Iris pigment epithelial cell (primary cell): ENCODE data around the gene THRA.

ENCODE experiments used
- DNase-seq: peaks from one replicate; pipeline ENCODE4 v3.0.0-alpha.2; 2011; ENCODE audit warnings: low read depth

The THRA gene

GRCh38 chr17:40084477-40084876 lies 21.7 kb downstream of the THRA start:
- DNase-seq: no peak

GRCh38 chr17:40086150-40087044 lies 23.6 kb downstream of the THRA start:
- DNase-seq: no peak

GRCh38 chr17:40087049-40087794 lies 24.5 kb downstream of the THRA start:
- DNase-seq: no peak

GRCh38 chr17:40087903-40088718 lies 25.3 kb downstream of the THRA start:
- DNase-seq: no peak

GRCh38 chr17:40089077-40089895 lies 26.5 kb downstream of the THRA start:
- DNase-seq: no peak

- DNase-seq: no peak
Measured at GRCh38 chr17:40090237-40091119, 27.7 kb downstream of the THRA start.

GRCh38 chr17:40091691-40092397 lies 29.1 kb downstream of the THRA start:
- DNase-seq: no peak

- DNase-seq: no peak
Measured at GRCh38 chr17:40092581-40092980, 29.8 kb downstream of the THRA start.

GRCh38 chr17:40093005-40093579 lies 30.3 kb downstream of the THRA start:
- no peak for DNase-seq

- DNase-seq: no peak
Measured at GRCh38 chr17:40093580-40094201, 30.9 kb downstream of the THRA start.

- DNase-seq: no peak
Measured at GRCh38 chr17:40094874-40095273, 32.1 kb downstream of the THRA start.

GRCh38 chr17:40095351-40095943 lies 32.7 kb downstream of the THRA start:
- no peak for DNase-seq

GRCh38 chr17:40095944-40096791 lies 33.4 kb downstream of the THRA start:
- DNase-seq: no peak

GRCh38 chr17:40097087-40097486 lies 34.3 kb downstream of the THRA start:
- no peak for DNase-seq

GRCh38 chr17:40097931-40098845 lies 35.4 kb downstream of the THRA start:
- peak; percentile 57 for DNase-seq

GRCh38 chr17:40098846-40099618 lies 36.3 kb downstream of the THRA start:
- DNase-seq: peak; percentile 100
